Adrenal gland (tissue), 12 donors: ENCODE measurements around the gene GRN. TPM values are rescaled to one million over a fixed set of nuclear protein-coding genes. Genes with fewer than 3 reads are reported as not detected.

Source experiments
- DNase-seq, 7 donors: peaks; one replicate each; pipeline ENCODE4 v3.0.0-alpha.2; 2019 to 2020
- H3K27ac ChIP-seq, 5 donors: fragments of 200-600 bp; sonication (generic) in 4 of 5; 1 replicate in 3 of 5; 2 replicates in 2 of 5; pipeline versions ENCODE4 v1.5.1 to v1.8.0; 2016 to 2020; ENCODE audit warnings: mild to moderate bottlenecking in 1 of 5
- H3K27me3 ChIP-seq: fragments of 200-600 bp; 2 replicates; pipeline ENCODE4 v1.8.0; 2021
- H3K36me3 ChIP-seq, 2 donors: fragments of 200-600 bp; replicated peaks in 1 of 2; 1 replicate in 1 of 2; 2 replicates in 1 of 2; pipeline versions ENCODE4 v1.5.1 to v1.8.0; 2018 to 2022
- H3K4me1 ChIP-seq, 2 donors: fragments of 200-600 bp; replicated peaks in 1 of 2; 1 replicate in 1 of 2; 2 replicates in 1 of 2; pipeline versions ENCODE4 v1.5.1 to v1.8.0; 2018 to 2021
- H3K4me3 ChIP-seq, 4 donors: fragments of 200-600 bp; sonication (generic) in 3 of 4; one replicate each; pipeline ENCODE4 v1.5.1; 2016 to 2018
- H3K9me3 ChIP-seq, 3 donors: fragments of 200-600 bp; sonication (generic) in 1 of 3; replicated peaks in 1 of 3; 1 replicate in 2 of 3; 2 replicates in 1 of 3; pipeline versions ENCODE4 v1.5.1 to v1.8.0; 2016 to 2021
- CTCF ChIP-seq, 6 experiments: fragments of 450-650 bp in 4 of 6; fragments of 200-600 bp in 2 of 6; sonication (generic) in 1 of 6; IDR thresholded peaks; 1 replicate in 5 of 6; 2 replicates in 1 of 6; pipeline versions ENCODE4 v1.5.1 to v1.8.0; 2016 to 2021; ENCODE audit warnings: antibody characterized with exemption in 6 of 6, mild to moderate bottlenecking in 2 of 6, moderate library complexity in 1 of 6
- POLR2A ChIP-seq, 2 donors: fragments of 450-650 bp; IDR thresholded peaks; one replicate each; pipeline ENCODE4 v1.6.1; 2017; ENCODE audit warnings: antibody characterized with exemption in 2 of 2, mild to moderate bottlenecking in 2 of 2, moderate library complexity in 1 of 2
- WGBS, 4 donors: extraction: QIAGEN DNeasy Blood & Tissue Kit in 2 of 4; methylation state at CpG; one replicate each; pipeline versions ENCODE4 v1.1.5 to v1.1.7; 2013 to 2017; 5-methylcytosine and 5-hydroxymethylcytosine counted together
- intact Hi-C, 2 donors: fragments of 100-400 bp; cut with DNase I; formaldehyde crosslinking; loops; one replicate each; pipeline versions ENCODE4 v1.14.1 to v1.15.0; 2022 to 2023
- polyA plus RNA-seq, 3 donors: library from polyadenylated mRNA; stranded (reverse); fragments of 200-250 nt in 2 of 3; fragments of 350-450 nt in 1 of 3; fragmentation: Illumina TruSeq in 1 of 3; extraction: RNeasy Lipid Tissue Mini Kit (QIAGEN cat#74804) in 1 of 3; gene quantifications; one replicate each; pipeline ENCODE4 v1.2.3, GENCODE V29; 2013 to 2014
- total RNA-seq, 9 donors: library from RNA; depleted of rRNA in 4 of 9; stranded (reverse); fragments of >200 nt in 4 of 9; fragments of 120-200 nt in 1 of 9; fragmentation: NEBNext Ultra II Directional in 1 of 9; extraction: Animal tissue kit (Norgen Biotek cat#: 25700) in 1 of 9; gene quantifications; one replicate each; pipeline versions ENCODE4 v1.1.0 to v1.2.4, GENCODE V29; 2013 to 2023
- donor health status: healthy with polysubstance abuse.
- donor health status: Bipolar disorder and iron deficiency.
- donor health status: DM: yes; HTN: yes; CAD: no.
- donor health status: DM: no; HTN: no; CAD: no.
- donor health status: DM: no; HTN: no; CAD: no.
- donor health status: DM: yes; HTN: yes; CAD: no.

GRN gene
- total and polyA plus RNA-seq, 12 donors: 79.0 to 721 (median 320) TPM

GRCh38 chr17:44382917-44383316 lies 37.8 kb downstream of the GRN start:
- no peak overlapping the region for H3K4me3 ChIP-seq
- no peaks in the 10 kb centered on the region for H3K9me3 ChIP-seq
- DNase-seq: peak in 1 of 7 donors; percentile 5
- TF ChIP-seq POLR2A (IDR thresholded peaks at IDR 0.05) (no peak), CTCF (IDR thresholded peaks at IDR 0.05) (no peak)
- peaks cover 0 to 11% of the 10 kb centered on the region in 2 donors for H3K4me1 ChIP-seq
- H3K27me3 ChIP-seq: peaks cover 4% of the 10 kb centered on the region
- H3K36me3 ChIP-seq: no peaks in the 10 kb centered on the region
- intact Hi-C loops: no loop called here
- 89 to 96% (median 92%) methylated on average over 6 of the region's 6 CpGs for WGBS, 4 donors
- H3K27ac ChIP-seq: no peak overlapping the region

GRCh38 chr17:44383363-44383762 lies 38.3 kb downstream of the GRN start:
- DNase-seq: peak in 1 of 7 donors; percentile 5
- Histone ChIP-seq H3K27me3 (peaks cover 4% of the 10 kb centered on the region), H3K9me3 (no peaks in the 10 kb centered on the region), H3K36me3 (no peaks in the 10 kb centered on the region), H3K27ac (no peak overlapping the region), H3K4me3 (no peak overlapping the region), H3K4me1 (peaks cover 0 to 11% of the 10 kb centered on the region in 2 donors)
- TF ChIP-seq CTCF (IDR thresholded peaks at IDR 0.05): no peak
- TF ChIP-seq POLR2A (IDR thresholded peaks at IDR 0.05): no peak
- intact Hi-C loops: no loop called here
- 92 to 95% (median 95%) methylated on average over 6 to 15 of the region's 15 CpGs for WGBS, 4 donors

- no peak overlapping the region for H3K4me3 ChIP-seq
- intact Hi-C loops: no loop called here
- H3K4me1 ChIP-seq: peaks cover 0 to 11% of the 10 kb centered on the region in 2 donors
- no peaks in the 10 kb centered on the region for H3K9me3 ChIP-seq
- peaks cover 4% of the 10 kb centered on the region for H3K27me3 ChIP-seq
- TF ChIP-seq CTCF (IDR thresholded peaks at IDR 0.05): no peak
- TF ChIP-seq POLR2A (IDR thresholded peaks at IDR 0.05): no peak
- DNase-seq: peak in 1 of 7 donors; percentile 5
- H3K36me3 ChIP-seq: no peaks in the 10 kb centered on the region
- WGBS, 4 donors: 73 to 100% (median 79%) methylated on average over 6 to 16 of the region's 16 CpGs
- no peak overlapping the region for H3K27ac ChIP-seq
Observed at GRCh38 chr17:44383861-44384260, 38.8 kb downstream of the GRN start.

GRCh38 chr17:44384281-44384822 lies 39.2 kb downstream of the GRN start:
- Histone ChIP-seq H3K4me3 (peak overlapping the region in 1 of 4 donors; percentile 59), H3K9me3 (no peaks in the 10 kb centered on the region), H3K4me1 (peaks cover 0 to 11% of the 10 kb centered on the region in 2 donors), H3K27ac (no peak overlapping the region), H3K27me3 (peaks cover 4% of the 10 kb centered on the region), H3K36me3 (no peaks in the 10 kb centered on the region)
- intact Hi-C loops: no loop called here
- DNase-seq: peak in 1 of 7 donors; percentile 9
- WGBS, 4 donors: 37 to 51% (median 43%) methylated on average over 19 to 29 of the region's 29 CpGs
- no peak for TF ChIP-seq POLR2A (IDR thresholded peaks at IDR 0.05)
- TF ChIP-seq CTCF (IDR thresholded peaks at IDR 0.05): no peak
